Measurements from ENCODE around the gene TMPRSS12.
"Not testable (repeated sequence)": the region's sequence is repeated elsewhere in the genome, so short reads cannot be mapped to it uniquely, and the experiment has no call there.

The TMPRSS12 gene

GRCh38 chr12:50927766-50928224 lies 85.1 kb downstream of the TMPRSS12 start:
- DNase-seq: no peak

- DNase-seq: no peak
Measured at GRCh38 chr12:50928392-50928791, 85.7 kb downstream of the TMPRSS12 start.

GRCh38 chr12:50929831-50930230 lies 87.1 kb downstream of the TMPRSS12 start:
- DNase-seq: no peak

GRCh38 chr12:50930477-50930876 lies 87.8 kb downstream of the TMPRSS12 start:
- DNase-seq: not testable (repeated sequence)

GRCh38 chr12:50932787-50933280 lies 90.1 kb downstream of the TMPRSS12 start:
- no peak for DNase-seq

GRCh38 chr12:50933459-50934124 lies 90.9 kb downstream of the TMPRSS12 start:
- no peak for DNase-seq

- DNase-seq: peak; percentile 70
Measured at GRCh38 chr12:50934371-50934851, 91.7 kb downstream of the TMPRSS12 start.

GRCh38 chr12:50934981-50935807 lies 92.5 kb downstream of the TMPRSS12 start:
- peak; percentile 63 for DNase-seq

- no peak for DNase-seq
Measured at GRCh38 chr12:50936821-50937530, 94.2 kb downstream of the TMPRSS12 start.
